Colonic mucosa (tissue), 4 donors: ENCODE data around the gene AOAH. TPM values are rescaled to one million over a fixed set of nuclear protein-coding genes. Genes with fewer than 3 reads are reported as not detected.

Experiments used
- DNase-seq: peaks from one replicate; pipeline ENCODE4 v3.0.0-alpha.2; 2020
- H3K27ac ChIP-seq: fragments of 200-600 bp; one replicate; pipeline ENCODE4 v1.8.0; 2021
- H3K27me3 ChIP-seq: fragments of 200-600 bp; one replicate; pipeline ENCODE4 v1.8.0; 2021
- H3K36me3 ChIP-seq: fragments of 200-600 bp; one replicate; pipeline ENCODE4 v1.8.0; 2021
- H3K4me1 ChIP-seq: fragments of 200-600 bp; one replicate; pipeline ENCODE4 v1.8.0; 2021; ENCODE audit warnings: mild to moderate bottlenecking
- H3K4me3 ChIP-seq: fragments of 200-600 bp; one replicate; pipeline ENCODE4 v1.8.0; 2021
- H3K9ac ChIP-seq, 2 donors: one replicate each; pipeline ENCODE4 v1.7.0; 2013; ENCODE audit warnings: control low read depth in 2 of 2, low read depth in 2 of 2, low read length in 2 of 2
- H3K9me3 ChIP-seq: fragments of 200-600 bp; one replicate; pipeline ENCODE4 v1.8.0; 2021
- CTCF ChIP-seq: fragments of 200-600 bp; IDR thresholded peaks from one replicate; pipeline ENCODE4 v1.8.0; 2022; ENCODE audit warnings: antibody characterized with exemption, mild to moderate bottlenecking
- intact Hi-C: fragments of 100-400 bp; cut with DNase I; formaldehyde crosslinking; loops from one replicate; pipeline ENCODE4 v1.14.1; 2022
- total RNA-seq, 2 donors: library from RNA; stranded (reverse); fragmentation: NEBNext Ultra II Directional in 1 of 2; extraction: Animal tissue kit (Norgen Biotek cat#: 25700) in 1 of 2; gene quantifications; one replicate each; pipeline ENCODE4 v1.2.1, GENCODE V29; 2021
- donor health status: healthy.
- donor health status: DM: no; HTN: no; CAD: no.
- donor health status: DM: no; HTN: no; CAD: no.

Gene AOAH
- total RNA-seq, 2 donors from 2014 or later = 22.2 to 46.1 TPM

GRCh38 chr7:36752026-36752711 lies 27.9 kb upstream of the AOAH start:
- no peak for DNase-seq
- no peak for TF ChIP-seq CTCF
- Histone ChIP-seq H3K27me3 (no peaks in the 10 kb centered on the region), H3K4me3 (no peak overlapping the region), H3K36me3 (no peaks in the 10 kb centered on the region), H3K27ac (no peak overlapping the region), H3K4me1 (no peaks in the 10 kb centered on the region), H3K9ac (no peak overlapping the region), H3K9me3 (no peaks in the 10 kb centered on the region)
- intact Hi-C loops = no loop called here

- intact Hi-C loops = no loop called here
- no peaks in the 10 kb centered on the region for H3K9me3 ChIP-seq
These were observed 26.2 kb upstream of the AOAH start for GRCh38 chr7:36750451-36750850.

GRCh38 chr7:36749282-36749960 lies 25.1 kb upstream of the AOAH start:
- no peak for DNase-seq
- no peak overlapping the region for H3K9ac ChIP-seq
- H3K36me3 ChIP-seq = no peaks in the 10 kb centered on the region
- intact Hi-C loops = no loop called here
- no peaks in the 10 kb centered on the region for H3K4me1 ChIP-seq
- H3K9me3 ChIP-seq = no peaks in the 10 kb centered on the region
- no peak overlapping the region for H3K27ac ChIP-seq
- no peak overlapping the region for H3K4me3 ChIP-seq
- no peaks in the 10 kb centered on the region for H3K27me3 ChIP-seq
- TF ChIP-seq CTCF = no peak

More at GRCh38 chr7:36750451-36750850, 26.2 kb upstream of the AOAH start:
- no peaks in the 10 kb centered on the region for H3K27me3 ChIP-seq
- H3K9ac ChIP-seq = no peak overlapping the region
- TF ChIP-seq CTCF = no peak
- no peak for DNase-seq
- H3K27ac ChIP-seq = no peak overlapping the region
- H3K36me3 ChIP-seq = no peaks in the 10 kb centered on the region
- no peaks in the 10 kb centered on the region for H3K4me1 ChIP-seq
- H3K4me3 ChIP-seq = no peak overlapping the region

GRCh38 chr7:36748017-36748487 lies 23.8 kb upstream of the AOAH start:
- no peak for DNase-seq
- no peak for TF ChIP-seq CTCF
- no peak overlapping the region for H3K27ac ChIP-seq
- intact Hi-C loops = no loop called here
- H3K9me3 ChIP-seq = no peaks in the 10 kb centered on the region
- H3K36me3 ChIP-seq = no peaks in the 10 kb centered on the region
- H3K27me3 ChIP-seq = no peaks in the 10 kb centered on the region
- no peak overlapping the region for H3K9ac ChIP-seq
- H3K4me1 ChIP-seq = no peaks in the 10 kb centered on the region
- no peak overlapping the region for H3K4me3 ChIP-seq

- DNase-seq = no peak
- Histone ChIP-seq H3K9ac (no peak overlapping the region), H3K4me3 (no peak overlapping the region), H3K36me3 (no peaks in the 10 kb centered on the region), H3K4me1 (no peaks in the 10 kb centered on the region), H3K9me3 (no peaks in the 10 kb centered on the region), H3K27ac (no peak overlapping the region), H3K27me3 (no peaks in the 10 kb centered on the region)
- intact Hi-C loops = no loop called here
- no peak for TF ChIP-seq CTCF
These were observed 23.2 kb upstream of the AOAH start for GRCh38 chr7:36747280-36748016.
